A673 (cell line): ENCODE data around the gene PROZ. TPM values are rescaled to one million over a fixed set of nuclear protein-coding genes. Genes with fewer than 3 reads are reported as not detected.

Source experiments
- BruUV-seq: library from RNA; stranded (reverse); fragments of 400-500 nt; replicated peaks from 2 replicates; lab custom pipeline; 2021; lab: Mats Ljungman, UMichigan
- CTCF ChIA-PET: fragments of 300-600 bp; sonication (Branson Sonifier 250); formaldehyde crosslinking; loops from one replicate; lab custom pipeline; 2022; ENCODE audit warnings: antibody characterized with exemption; lab: Charles Lee
- POLR2A ChIA-PET: fragments of 300-600 bp; sonication (Branson Sonifier 250); formaldehyde crosslinking; loops from one replicate; lab custom pipeline; 2022; ENCODE audit warnings: antibody characterized with exemption; ENCODE audit not compliant: low non-redundant PET; lab: Charles Lee
- DNase-seq: peaks from one replicate; pipeline ENCODE4 v3.0.0-alpha.2; 2015; ENCODE audit warnings: low spot score
- H3K27ac ChIP-seq: fragments of 200-600 bp; sonication (generic); 2 replicates; pipeline ENCODE4 v1.5.1; 2016; ENCODE audit warnings: mixed run types, low read depth, mild to moderate bottlenecking, mixed read lengths, antibody characterized with exemption, low read length; ENCODE audit not compliant: poor library complexity, severe bottlenecking
- H3K27me3 ChIP-seq: fragments of 200-600 bp; sonication (generic); replicated peaks from 2 replicates; pipeline ENCODE4 v1.6.1; 2017; ENCODE audit warnings: mixed run types, low read depth, mild to moderate bottlenecking, mixed read lengths, antibody characterized with exemption, low read length; ENCODE audit not compliant: insufficient read depth, poor library complexity
- H3K36me3 ChIP-seq: fragments of 200-600 bp; sonication (generic); 2 replicates; pipeline ENCODE4 v1.6.1; 2016; ENCODE audit warnings: mixed run types, mild to moderate bottlenecking, mixed read lengths, antibody characterized with exemption, low read length; ENCODE audit not compliant: insufficient read depth, poor library complexity, severe bottlenecking
- H3K4me1 ChIP-seq: fragments of 200-600 bp; sonication (generic); 2 replicates; pipeline ENCODE4 v1.6.1; 2017; ENCODE audit warnings: mixed run types, mild to moderate bottlenecking, mixed read lengths, antibody characterized with exemption, low read length; ENCODE audit not compliant: insufficient read depth, poor library complexity, severe bottlenecking
- H3K4me3 ChIP-seq: fragments of 200-600 bp; sonication (generic); 2 replicates; pipeline ENCODE4 v1.5.1; 2016; ENCODE audit warnings: low read depth, mixed run types, mild to moderate bottlenecking, mixed read lengths, low read length; ENCODE audit not compliant: poor library complexity, severe bottlenecking
- H3K9me3 ChIP-seq: fragments of 200-600 bp; sonication (generic); 2 replicates; pipeline ENCODE4 v1.6.1; 2016; ENCODE audit warnings: mixed run types, low read depth, mild to moderate bottlenecking, mixed read lengths, antibody characterized with exemption, low read length; ENCODE audit not compliant: poor library complexity, severe bottlenecking
- CTCF ChIP-seq: fragments of 300-800, 200-600 bp; sonication (generic); conservative IDR thresholded peaks from 2 replicates; pipeline ENCODE4 v1.5.1; 2017; ENCODE audit warnings: low read depth, mild to moderate bottlenecking, antibody characterized with exemption, low read length, moderate library complexity, mixed read lengths
- EZH2 ChIP-seq: fragments of 200-600 bp; sonication (generic); IDR thresholded peaks from 2 replicates; pipeline ENCODE4 v1.6.1; 2017; ENCODE audit warnings: borderline replicate concordance, low read depth, mild to moderate bottlenecking, mixed read lengths, antibody characterized with exemption, low read length; ENCODE audit not compliant: poor library complexity, severe bottlenecking
- intact Hi-C: fragments of 100-400 bp; cut with micrococcal nuclease; formaldehyde crosslinking; loops from one replicate; pipeline ENCODE4 v1.10.0; 2022; ENCODE audit not compliant: unreplicated experiment
- total RNA-seq: library from RNA; stranded (reverse); gene quantifications from 2 replicates; pipeline ENCODE4 v1.2.3, GENCODE V29; 2021

Gene PROZ
- total RNA-seq, 1 experiment from 2014 or later = not detected

GRCh38 chr13:113167155-113167554 is 8.7 kb downstream of the PROZ start:
- Histone ChIP-seq H3K9me3 (no peaks in the 10 kb centered on the region), H3K27me3 (no peaks in the 10 kb centered on the region), H3K36me3 (peaks cover 6% of the 10 kb centered on the region), H3K4me1 (no peaks in the 10 kb centered on the region), H3K27ac (no peak overlapping the region), H3K4me3 (no peak overlapping the region)
- TF ChIP-seq CTCF (no peak), EZH2 (no peak)
- POLR2A ChIA-PET = no interaction called here
- intact Hi-C loops = no loop called here
- BruUV-seq = no TSS peak
- CTCF ChIA-PET = no interaction called here
- DNase-seq = no peak

- intact Hi-C loops = no loop called here
- Histone ChIP-seq H3K27me3 (no peaks in the 10 kb centered on the region), H3K36me3 (peaks cover 10% of the 10 kb centered on the region), H3K4me1 (no peaks in the 10 kb centered on the region), H3K9me3 (no peaks in the 10 kb centered on the region), H3K27ac (no peak overlapping the region), H3K4me3 (no peak overlapping the region)
- POLR2A ChIA-PET = no interaction called here
- no TSS peak for BruUV-seq
- CTCF ChIA-PET = no interaction called here
- DNase-seq = no peak
- TF ChIP-seq CTCF = no peak
- no peak for TF ChIP-seq EZH2
These were observed 9.1 kb downstream of the PROZ start for GRCh38 chr13:113167575-113167974.

GRCh38 chr13:113168211-113168610 is 9.8 kb downstream of the PROZ start:
- no peak overlapping the region for H3K4me3 ChIP-seq
- ChIA-PET CTCF (no interaction called here), POLR2A (no interaction called here)
- intact Hi-C loops = no loop called here
- no TSS peak for BruUV-seq
- peaks cover 10% of the 10 kb centered on the region for H3K36me3 ChIP-seq
- H3K27ac ChIP-seq = no peak overlapping the region
- no peaks in the 10 kb centered on the region for H3K9me3 ChIP-seq
- no peaks in the 10 kb centered on the region for H3K27me3 ChIP-seq
- H3K4me1 ChIP-seq = no peaks in the 10 kb centered on the region
- DNase-seq = no peak
- TF ChIP-seq CTCF (no peak), EZH2 (no peak)
